Gastroesophageal sphincter (tissue), 3 donors: ENCODE measurements around the gene ZFAND6.

Experiments used
- CTCF ChIP-seq, 4 experiments: fragments of 200-600 bp in 2 of 4; fragments of 450-650 bp in 2 of 4; sonication (generic) in 1 of 4; IDR thresholded peaks; one replicate each; pipeline ENCODE4 v1.5.1; 2017 to 2019; ENCODE audit warnings: antibody characterized with exemption in 4 of 4, mild to moderate bottlenecking in 2 of 4, moderate library complexity in 2 of 4
- POLR2A ChIP-seq, 2 donors: fragments of 450-650 bp; IDR thresholded peaks; one replicate each; pipeline ENCODE4 v1.6.1; 2017; ENCODE audit warnings: antibody characterized with exemption in 2 of 2, mild to moderate bottlenecking in 2 of 2, moderate library complexity in 1 of 2
- POLR2AphosphoS5 ChIP-seq: sonication (generic); formaldehyde crosslinking; IDR thresholded peaks from one replicate; pipeline ENCODE4 v1.6.1; 2017; ENCODE audit warnings: antibody characterized with exemption

DNA sequence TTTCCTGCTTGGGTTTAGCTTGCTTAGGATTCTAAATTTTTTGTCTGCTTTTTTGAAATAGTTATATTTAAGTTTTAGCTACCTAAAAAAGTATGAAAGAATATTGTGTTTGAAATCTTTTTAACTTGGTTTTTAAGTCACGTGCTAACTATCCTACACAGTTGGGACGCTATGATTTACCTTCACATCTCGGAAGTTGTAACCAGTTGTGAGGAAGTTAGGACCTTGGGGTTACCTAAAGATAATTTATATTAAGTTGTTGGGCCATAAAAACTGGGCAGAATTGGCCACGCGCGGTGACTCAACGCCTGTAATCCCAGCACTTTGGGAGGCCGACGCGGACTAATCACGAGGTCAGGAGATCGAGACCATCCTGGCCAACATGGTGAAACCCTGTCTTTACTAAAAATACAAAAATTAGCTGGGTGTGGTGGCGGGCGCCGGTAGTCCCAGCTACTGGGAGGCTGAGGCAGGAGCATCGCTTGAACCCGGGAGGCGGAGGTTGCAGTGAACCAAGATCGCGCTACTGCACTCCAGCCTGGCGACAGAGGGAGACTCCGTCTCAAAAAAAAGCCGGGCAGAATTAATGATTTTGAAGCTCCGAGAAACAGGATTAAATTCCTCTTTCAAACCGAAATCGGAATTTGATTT lies 1.0 kb downstream of the ZFAND6 start:
- TF ChIP-seq POLR2AphosphoS5 (no peak), POLR2A (IDR thresholded peaks at IDR 0.05) (no peak), CTCF (IDR thresholded peaks at IDR 0.05) (peak in 1 of 4 experiments; percentile 30)
